Measurements from ENCODE around the gene SYT13.

GRCh38 chr11:45323601-45324249, 37.6 kb upstream of the SYT13 start:
- TF ChIP-seq EZH2 (IDR thresholded peaks at IDR 0.05; ENCODE audit: borderline replicate concordance, low read depth, low read length, severe bottlenecking) = no peak
- TF ChIP-seq, protein P1, sequence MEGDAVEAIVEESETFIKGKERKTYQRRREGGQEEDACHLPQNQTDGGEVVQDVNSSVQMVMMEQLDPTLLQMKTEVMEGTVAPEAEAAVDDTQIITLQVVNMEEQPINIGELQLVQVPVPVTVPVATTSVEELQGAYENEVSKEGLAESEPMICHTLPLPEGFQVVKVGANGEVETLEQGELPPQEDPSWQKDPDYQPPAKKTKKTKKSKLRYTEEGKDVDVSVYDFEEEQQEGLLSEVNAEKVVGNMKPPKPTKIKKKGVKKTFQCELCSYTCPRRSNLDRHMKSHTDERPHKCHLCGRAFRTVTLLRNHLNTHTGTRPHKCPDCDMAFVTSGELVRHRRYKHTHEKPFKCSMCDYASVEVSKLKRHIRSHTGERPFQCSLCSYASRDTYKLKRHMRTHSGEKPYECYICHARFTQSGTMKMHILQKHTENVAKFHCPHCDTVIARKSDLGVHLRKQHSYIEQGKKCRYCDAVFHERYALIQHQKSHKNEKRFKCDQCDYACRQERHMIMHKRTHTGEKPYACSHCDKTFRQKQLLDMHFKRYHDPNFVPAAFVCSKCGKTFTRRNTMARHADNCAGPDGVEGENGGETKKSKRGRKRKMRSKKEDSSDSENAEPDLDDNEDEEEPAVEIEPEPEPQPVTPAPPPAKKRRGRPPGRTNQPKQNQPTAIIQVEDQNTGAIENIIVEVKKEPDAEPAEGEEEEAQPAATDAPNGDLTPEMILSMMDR (IDR thresholded peaks at IDR 0.05; ENCODE audit: borderline replicate concordance, extremely low read depth, low read length, poor library complexity, severe bottlenecking) = no peak

Measured in DND-41 (cell line).